ENCODE results near the gene PTGES.
"Not testable (repeated sequence)": the region's sequence is repeated elsewhere in the genome, so short reads cannot be mapped to it uniquely, and the experiment has no call there.

PTGES gene

GRCh38 chr9:129752900-129753729 is at the start of gene PTGES:
TSS of gene PTGES (minus strand) at chr9:129753042. CDS start at chr9:129753012, 30 bp downstream.
- peak; percentile 54 for DNase-seq (ENCODE audit: low read depth)
- TF ChIP-seq MYC (IDR thresholded peaks at IDR 0.05; ENCODE audit: low read depth, low read length): no peak
- H3K4me3 ChIP-seq (ENCODE audit: low read depth, low read length): no peak within 1 kb of the TSS

- no peak overlapping the region for H3K4me3 ChIP-seq (ENCODE audit: low read depth, low read length)
- no peak for DNase-seq (ENCODE audit: low read depth)
- TF ChIP-seq MAX (IDR thresholded peaks at IDR 0.05; ENCODE audit: low read depth, low read length) (no peak), MYC (IDR thresholded peaks at IDR 0.05; ENCODE audit: low read depth, low read length) (no peak), CTCF (IDR thresholded peaks at IDR 0.05; ENCODE audit: low read depth, low read length) (no peak), POLR2A (IDR thresholded peaks at IDR 0.05; ENCODE audit: extremely low read depth, insufficient read length) (no peak)
These were observed 48.7 kb upstream of the PTGES start for GRCh38 chr9:129801504-129801903.

GRCh38 chr9:129798973-129799372 is 46.1 kb upstream of the PTGES start:
- no peak for DNase-seq (ENCODE audit: low read depth)
- no peak for TF ChIP-seq MYC (IDR thresholded peaks at IDR 0.05; ENCODE audit: low read depth, low read length)
- no peak for TF ChIP-seq MAX (IDR thresholded peaks at IDR 0.05; ENCODE audit: low read depth, low read length)
- no peak for TF ChIP-seq POLR2A (IDR thresholded peaks at IDR 0.05; ENCODE audit: extremely low read depth, insufficient read length)
- no peak for TF ChIP-seq CTCF (IDR thresholded peaks at IDR 0.05; ENCODE audit: low read depth, low read length)
- H3K4me3 ChIP-seq (ENCODE audit: low read depth, low read length): no peak overlapping the region

GRCh38 chr9:129796029-129796428 is 43.2 kb upstream of the PTGES start:
- not testable (repeated sequence) for DNase-seq (ENCODE audit: low read depth); H3K4me3 ChIP-seq (ENCODE audit: low read depth, low read length)

GRCh38 chr9:129794549-129794948 is 41.7 kb upstream of the PTGES start:
- H3K4me3 ChIP-seq (ENCODE audit: low read depth, low read length): no peak overlapping the region
- TF ChIP-seq MAX (IDR thresholded peaks at IDR 0.05; ENCODE audit: low read depth, low read length): no peak
- TF ChIP-seq CTCF (IDR thresholded peaks at IDR 0.05; ENCODE audit: low read depth, low read length): no peak
- TF ChIP-seq MYC (IDR thresholded peaks at IDR 0.05; ENCODE audit: low read depth, low read length): no peak
- TF ChIP-seq POLR2A (IDR thresholded peaks at IDR 0.05; ENCODE audit: extremely low read depth, insufficient read length): no peak
- no peak for DNase-seq (ENCODE audit: low read depth)

GRCh38 chr9:129786481-129786880 is 33.6 kb upstream of the PTGES start:
- DNase-seq (ENCODE audit: low read depth): no peak
- no peak overlapping the region for H3K4me3 ChIP-seq (ENCODE audit: low read depth, low read length)
- no peak for TF ChIP-seq POLR2A (IDR thresholded peaks at IDR 0.05; ENCODE audit: extremely low read depth, insufficient read length)
- no peak for TF ChIP-seq MAX (IDR thresholded peaks at IDR 0.05; ENCODE audit: low read depth, low read length)
- TF ChIP-seq CTCF (IDR thresholded peaks at IDR 0.05; ENCODE audit: low read depth, low read length): no peak
- no peak for TF ChIP-seq MYC (IDR thresholded peaks at IDR 0.05; ENCODE audit: low read depth, low read length)

GRCh38 chr9:129785866-129786265 is 33.0 kb upstream of the PTGES start:
- no peak for DNase-seq (ENCODE audit: low read depth)
- TF ChIP-seq POLR2A (IDR thresholded peaks at IDR 0.05; ENCODE audit: extremely low read depth, insufficient read length) (no peak), MAX (IDR thresholded peaks at IDR 0.05; ENCODE audit: low read depth, low read length) (no peak), CTCF (IDR thresholded peaks at IDR 0.05; ENCODE audit: low read depth, low read length) (no peak), MYC (IDR thresholded peaks at IDR 0.05; ENCODE audit: low read depth, low read length) (no peak)
- H3K4me3 ChIP-seq (ENCODE audit: low read depth, low read length): no peak overlapping the region

GRCh38 chr9:129784970-129785369 is 32.1 kb upstream of the PTGES start:
- not testable (repeated sequence) for H3K4me3 ChIP-seq (ENCODE audit: low read depth, low read length); DNase-seq (ENCODE audit: low read depth)
